ENCODE data around the gene WDFY4.

The WDFY4 gene

DNA sequence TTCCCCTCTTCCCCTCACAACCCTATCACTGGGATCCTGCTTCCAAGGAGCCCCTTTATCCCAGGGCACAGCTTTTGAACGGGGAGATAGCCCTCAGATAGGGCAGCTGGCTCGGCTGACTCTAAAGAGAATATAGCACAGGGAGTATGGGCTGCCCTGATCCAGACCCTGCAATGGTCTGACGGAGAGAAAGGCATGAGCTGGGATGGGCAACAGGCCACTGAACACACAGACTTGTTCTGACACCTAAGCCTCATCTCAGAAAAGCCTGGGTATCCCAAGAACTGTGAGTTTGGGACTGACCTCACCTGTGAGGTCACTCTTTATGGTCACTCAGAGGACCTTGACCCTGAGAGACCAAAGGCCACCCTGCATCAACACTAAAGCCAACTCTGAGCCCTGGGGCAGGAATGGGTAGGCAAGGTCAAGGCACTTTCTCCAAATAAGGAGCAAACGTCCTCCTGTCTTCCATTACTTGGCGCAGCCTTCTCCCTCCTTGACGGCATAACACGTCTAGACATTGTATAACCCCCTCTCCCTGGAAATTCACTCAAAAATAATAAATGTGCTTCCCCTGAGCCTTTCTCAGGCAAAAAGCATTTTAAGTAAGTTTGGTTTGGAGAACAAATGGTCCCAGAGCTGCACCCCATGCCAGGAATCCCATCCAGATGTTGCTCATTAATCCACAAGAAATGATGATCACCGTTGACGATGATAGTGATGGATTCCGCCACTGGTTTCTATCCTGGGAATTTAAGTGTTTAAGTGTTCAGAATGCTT, 263.2 kb downstream of the WDFY4 start:
- no peak for DNase-seq

DNA sequence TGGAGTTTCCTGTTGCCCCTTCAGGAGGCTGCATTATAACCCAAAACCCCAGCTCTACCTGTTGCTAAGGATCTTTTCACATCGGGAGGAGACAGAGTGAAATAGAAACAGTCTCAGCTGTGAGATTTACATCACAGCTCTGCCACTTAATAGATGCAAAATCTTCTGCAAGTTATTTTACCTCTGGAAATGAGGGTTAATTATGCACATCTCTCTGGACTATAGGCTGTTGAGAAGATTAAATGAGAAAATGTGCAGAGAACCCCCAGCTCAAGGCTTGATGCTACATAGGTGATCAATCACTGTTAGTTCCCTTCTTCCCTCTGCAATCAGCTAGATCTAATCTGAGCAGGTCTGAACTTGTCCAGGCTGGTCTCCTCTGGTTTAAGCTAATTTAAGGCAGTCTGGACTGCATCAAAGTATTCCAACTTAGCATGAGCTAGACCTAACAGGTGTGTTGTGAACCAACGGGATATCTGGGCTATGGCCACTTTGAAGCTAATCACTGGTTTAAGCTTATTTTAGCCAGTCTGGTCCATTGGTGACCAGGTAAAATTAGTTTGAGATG, 263.9 kb downstream of the WDFY4 start:
- no peak for DNase-seq

DNA sequence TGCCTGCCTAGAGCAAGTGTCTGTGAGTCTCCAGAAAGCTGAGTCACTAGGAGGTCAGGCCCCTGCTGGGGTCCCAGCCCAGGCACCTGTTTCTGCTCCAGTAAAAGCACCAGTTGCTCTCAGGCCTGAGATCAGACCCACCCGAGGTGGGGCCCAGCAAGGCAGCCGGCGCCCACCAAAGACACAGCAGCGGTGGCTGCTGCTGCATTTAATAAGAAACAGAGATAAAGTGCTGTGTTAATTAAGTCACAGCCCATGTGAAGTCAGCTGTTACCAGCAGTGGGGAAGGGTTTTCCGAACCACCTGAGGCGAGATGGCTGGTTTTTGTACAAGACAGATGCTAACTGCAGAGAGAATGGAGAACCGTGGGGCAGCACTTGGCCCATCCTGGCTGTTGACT, 267.0 kb downstream of the WDFY4 start:
- no peak for DNase-seq

GRCh38 chr10:48957361-48958151, 272.9 kb downstream of the WDFY4 start:
- DNase-seq: no peak

DNA sequence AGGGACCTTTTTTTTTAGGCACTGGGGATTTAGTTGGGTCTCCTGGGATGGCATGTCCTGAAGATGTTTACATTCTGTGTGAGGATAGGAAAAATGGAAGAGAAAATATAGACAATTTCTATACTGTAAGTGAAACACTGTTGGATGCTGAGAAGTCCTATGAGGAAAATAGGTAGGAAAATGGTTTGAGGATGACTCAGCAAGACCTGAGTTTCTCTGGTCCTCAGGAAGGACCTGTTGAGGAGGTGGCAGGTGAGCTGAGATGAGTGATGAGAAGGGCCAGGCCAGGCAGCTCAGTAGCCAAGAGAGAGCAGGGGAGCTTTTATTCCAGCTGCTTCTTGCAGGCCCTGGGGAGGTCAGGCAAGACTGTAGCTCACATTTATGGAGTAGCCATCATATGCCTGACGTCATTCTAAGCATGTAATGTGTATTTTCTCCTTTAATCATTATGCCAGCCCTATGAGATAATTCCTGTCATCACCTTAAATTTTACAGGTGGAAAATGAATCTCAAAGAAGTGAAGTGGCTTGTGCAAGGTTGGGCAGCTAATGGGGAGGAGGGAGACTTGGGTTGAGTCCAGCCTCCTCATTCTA, 274.0 kb downstream of the WDFY4 start:
- no peak for DNase-seq

DNA sequence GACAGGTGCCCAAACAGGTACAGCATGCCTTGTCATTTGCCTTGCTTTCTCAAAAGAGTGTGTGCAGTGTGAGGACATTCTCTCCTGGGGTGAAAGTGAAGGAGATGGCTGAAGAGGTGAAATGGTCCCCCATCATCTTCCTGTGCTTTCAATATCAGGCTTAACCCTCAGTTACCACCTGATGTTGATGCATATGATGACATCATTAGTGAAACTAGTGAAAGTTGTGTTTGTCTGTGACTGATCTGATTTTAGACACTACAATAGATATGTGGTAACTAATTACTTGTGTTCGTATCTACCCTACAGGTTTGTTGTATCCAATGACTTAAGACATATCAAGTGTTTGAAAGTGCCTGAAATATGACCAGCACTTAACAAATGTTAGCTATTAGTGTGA, 279.4 kb downstream of the WDFY4 start:
- no peak for DNase-seq

- no peak for DNase-seq
Measured at GRCh38 chr10:48965460-48965859, 280.8 kb downstream of the WDFY4 start.

GRCh38 chr10:48968036-48968435, 283.4 kb downstream of the WDFY4 start:
- DNase-seq: no peak

DNA sequence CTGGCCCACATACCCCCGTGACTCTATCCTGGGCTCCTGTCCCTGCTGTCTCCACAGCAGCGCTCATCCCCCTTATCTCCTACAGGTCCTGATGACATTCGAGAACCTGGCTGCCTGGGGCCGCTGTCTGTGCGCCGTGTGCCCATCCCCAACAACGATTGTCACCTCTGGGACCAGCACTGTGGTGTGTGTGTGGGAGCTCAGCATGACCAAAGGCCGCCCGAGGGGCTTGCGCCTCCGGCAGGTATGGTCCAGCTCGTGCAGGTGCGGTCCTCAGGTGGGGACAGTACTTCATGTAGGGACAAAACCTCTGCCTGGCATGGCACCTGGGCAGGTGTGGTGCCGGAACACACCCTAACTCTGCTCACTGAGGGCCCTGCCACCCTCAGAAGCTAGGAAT, 285.4 kb downstream of the WDFY4 start:
- no peak for DNase-seq

DNA sequence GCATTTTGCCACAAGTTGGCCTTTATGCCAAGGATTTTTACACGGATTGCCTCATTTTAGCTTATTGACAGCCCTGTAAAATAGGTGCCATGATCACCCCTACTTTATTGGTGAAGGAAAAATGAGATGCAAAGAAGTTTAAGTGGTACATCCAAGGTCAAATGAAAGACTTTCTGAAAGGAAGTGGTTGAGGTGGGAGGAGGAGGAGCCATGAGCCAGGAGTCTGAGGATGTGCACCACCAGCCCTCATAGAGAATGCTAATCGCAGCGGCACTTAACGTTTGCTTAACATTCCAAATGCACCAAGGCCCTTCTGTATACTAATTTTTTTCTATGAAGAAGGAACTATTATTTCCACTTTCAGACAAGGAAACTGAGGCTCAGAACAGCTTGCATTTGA, 286.0 kb downstream of the WDFY4 start:
- no peak for DNase-seq

DNA sequence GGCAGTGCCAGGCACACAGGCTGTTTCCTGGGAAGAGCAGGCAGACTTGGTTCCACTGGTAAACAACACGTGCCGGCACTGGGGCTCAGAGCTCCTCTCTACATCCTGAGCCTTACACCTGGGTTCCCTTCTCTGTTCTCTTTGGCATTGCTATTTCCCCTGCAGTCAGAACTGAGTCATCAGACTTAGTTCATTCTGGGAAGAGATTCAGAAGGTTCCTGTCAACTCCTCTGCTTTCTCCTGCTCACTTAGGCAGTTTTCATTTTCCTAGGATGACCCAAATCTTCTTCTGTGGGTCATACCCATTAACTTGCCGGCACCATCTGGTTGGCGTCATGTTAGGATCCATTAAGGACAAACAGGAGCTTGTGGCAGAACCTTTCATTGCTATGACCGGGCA, 288.4 kb downstream of the WDFY4 start:
- no peak for DNase-seq

GRCh38 chr10:48974510-48975156, 290.0 kb downstream of the WDFY4 start:
- DNase-seq: no peak

DNA sequence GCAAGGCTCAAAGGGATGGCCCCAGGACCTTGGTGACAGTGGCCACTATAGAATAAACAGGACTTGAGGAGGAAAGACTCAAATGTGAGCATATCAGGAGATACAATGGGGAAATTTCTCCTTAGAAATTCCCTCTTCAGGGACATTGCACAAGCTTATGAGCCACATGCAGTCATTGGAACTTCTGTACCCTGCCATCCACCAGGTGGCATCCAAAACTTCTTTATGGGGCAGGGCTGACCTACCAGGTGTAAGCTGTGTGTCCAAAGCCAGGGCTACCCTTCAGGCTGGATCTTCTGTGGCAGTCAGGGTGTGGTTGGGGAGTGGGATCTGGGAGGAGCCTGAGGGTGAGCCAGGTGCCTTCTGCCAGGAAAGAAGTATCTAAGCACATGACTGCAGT, 291.5 kb downstream of the WDFY4 start:
- no peak for DNase-seq

DNA sequence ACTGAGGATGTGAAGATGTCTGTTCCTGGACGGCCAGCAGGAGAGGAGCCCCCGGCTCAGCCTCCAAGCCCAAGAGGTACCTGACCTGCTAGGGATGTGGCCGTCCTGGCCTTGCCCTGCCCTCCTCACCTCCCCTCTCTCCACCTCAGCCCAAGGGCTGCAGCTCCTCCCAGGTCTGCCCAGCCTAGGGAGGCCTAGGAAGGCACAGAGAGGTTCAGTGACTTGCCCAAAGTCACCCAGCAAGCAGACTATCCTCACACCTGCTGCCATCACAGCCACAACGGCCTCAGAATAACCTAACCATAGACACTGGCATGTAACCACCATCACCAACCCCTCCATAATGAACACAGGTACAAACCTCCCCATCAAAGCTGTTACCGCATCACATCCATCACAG, 293.6 kb downstream of the WDFY4 start:
- DNase-seq: no peak

DNA sequence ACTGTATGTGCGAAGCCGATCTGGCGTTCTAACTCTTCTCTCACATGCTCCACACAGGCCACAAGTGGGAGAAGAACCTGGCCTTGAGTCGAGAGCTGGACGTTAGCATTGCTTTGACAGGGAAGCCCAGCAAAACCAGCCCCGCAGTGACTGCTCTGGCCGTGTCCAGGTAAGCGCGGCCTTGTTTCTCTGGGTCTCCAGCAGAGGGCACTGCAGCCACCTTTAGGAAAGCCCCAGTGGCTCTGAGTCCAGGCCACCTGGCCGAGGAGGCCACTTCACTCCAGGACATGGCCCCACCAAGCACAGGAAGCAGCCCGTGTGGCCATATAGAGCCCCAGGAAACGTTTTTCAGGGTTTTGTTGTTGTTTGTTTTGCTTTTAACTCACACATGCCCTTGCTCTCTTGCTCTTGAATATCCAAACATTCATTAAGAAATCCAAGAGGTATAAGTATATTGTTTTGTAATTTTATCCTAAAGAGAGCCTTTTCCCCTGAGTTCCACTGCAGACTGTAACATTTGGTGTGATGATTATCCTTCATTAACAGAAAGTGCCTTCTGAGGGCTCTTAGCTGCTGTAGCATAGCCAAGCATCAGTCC, 296.7 kb downstream of the WDFY4 start:
- no peak for DNase-seq

GRCh38 chr10:48982584-48982983, 297.9 kb downstream of the WDFY4 start:
- no peak for DNase-seq

GRCh38 chr10:48983648-48984351, 299.1 kb downstream of the WDFY4 start:
- no peak for DNase-seq

DNA sequence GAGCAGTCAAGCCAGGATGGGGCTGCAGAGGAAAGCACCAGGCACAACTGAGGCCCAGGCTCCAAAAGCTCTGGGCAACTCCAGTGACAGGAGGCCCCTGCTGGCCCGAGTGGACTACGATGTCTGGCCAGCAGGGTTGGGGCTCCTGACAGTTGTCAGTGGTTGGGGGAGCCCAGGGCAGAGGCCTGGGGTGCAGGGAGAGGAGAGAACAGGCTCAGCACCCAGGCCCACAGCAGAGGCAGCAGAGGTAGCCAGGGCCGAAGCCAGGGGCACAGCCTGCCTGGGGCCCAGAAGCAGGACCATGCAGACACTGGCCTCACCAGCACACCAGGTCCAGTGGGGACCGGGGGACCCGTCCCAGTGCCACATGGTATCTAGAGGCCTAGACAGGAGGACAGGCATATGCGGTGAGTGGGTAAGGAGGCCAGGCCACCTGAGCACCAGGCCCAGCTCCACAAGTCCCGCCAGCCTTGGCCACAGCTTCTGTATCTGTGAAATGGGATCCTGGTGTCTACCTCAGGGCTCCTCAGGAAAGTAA, 301.0 kb downstream of the WDFY4 start:
- no peak for DNase-seq

DNA sequence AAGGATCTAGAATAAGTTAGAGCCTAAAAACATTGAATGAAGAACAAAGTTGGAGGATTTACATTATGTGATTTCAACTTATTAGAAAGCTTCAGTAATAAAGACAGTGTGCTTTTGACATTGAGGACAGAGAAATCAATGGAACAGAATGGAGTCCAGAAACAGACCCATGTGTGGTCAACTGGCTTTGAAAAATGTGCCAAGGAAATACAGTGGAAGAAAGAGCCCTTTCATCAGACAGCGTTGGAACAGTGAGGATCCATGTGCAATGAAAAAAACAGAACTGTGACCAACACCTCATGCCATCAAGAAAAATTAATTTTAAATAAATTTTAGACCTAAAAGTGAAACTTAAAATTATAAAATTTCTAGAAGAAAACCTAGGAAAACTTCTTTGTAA, 305.6 kb downstream of the WDFY4 start:
- no peak for DNase-seq

- DNase-seq: no peak
Measured at GRCh38 chr10:48993627-48994026, 309.0 kb downstream of the WDFY4 start.

GRCh38 chr10:48996329-48996728, 311.7 kb downstream of the WDFY4 start:
- DNase-seq: no peak

GRCh38 chr10:48999346-48999745, 314.7 kb downstream of the WDFY4 start:
- no peak for DNase-seq

Data from MV-4-11 (cell line).